SK-N-SH (cell line): ENCODE measurements around the gene HAUS7. TPM values are rescaled to one million over a fixed set of nuclear protein-coding genes. Genes with fewer than 3 reads are reported as not detected.

Source experiments
- CTCF ChIA-PET: fragments of 300-600, 350-600 bp; formaldehyde crosslinking; extraction: SDS; loops from one replicate; lab custom pipeline; 2021; lab: Yijun Ruan, JAX
- POLR2A ChIA-PET: fragments of 350-600 bp; sonication (Branson Sonifier 250); formaldehyde crosslinking; extraction: SDS; loops from one replicate; lab custom pipeline; 2020; ENCODE audit warnings: antibody characterized with exemption, inconsistent platforms; lab: Yijun Ruan, JAX
- DNase-seq: peaks from one replicate; pipeline ENCODE4 v3.0.0; 2012
- H2AFZ ChIP-seq: fragments of 200-600 bp; sonication (generic); 2 replicates; pipeline ENCODE4 v1.8.1; 2016; ENCODE audit warnings: antibody characterized with exemption, mild to moderate bottlenecking, low read depth
- H3F3A ChIP-seq: fragments of 200-600 bp; sonication (generic); replicated peaks from 2 replicates; pipeline ENCODE3; 2016; ENCODE audit warnings: antibody characterized with exemption, mild to moderate bottlenecking; ENCODE audit not compliant: insufficient read depth
- H3K27ac ChIP-seq, 2 experiments: fragments of 200-500 bp in 1 of 2; fragments of 200-600 bp in 1 of 2; sonication (Bioruptor generic) in 1 of 2; sonication (generic), shearing (Covaris generic) in 1 of 2; 2 replicates each; pipeline versions ENCODE4 v1.5.1 to v1.6.1; 2014 to 2016; ENCODE audit warnings: low read depth in 2 of 2, inconsistent platforms in 1 of 2, low read length in 1 of 2, mild to moderate bottlenecking in 1 of 2, mixed read lengths in 1 of 2
- H3K27me3 ChIP-seq: fragments of 200-600 bp; sonication (generic), shearing (Covaris generic); 2 replicates; pipeline ENCODE4 v1.6.1; 2016; ENCODE audit warnings: mixed run types; ENCODE audit not compliant: insufficient read depth
- H3K36me3 ChIP-seq, 2 experiments: fragments of 200-500 bp in 1 of 2; fragments of 200-600 bp in 1 of 2; sonication (Bioruptor generic) in 1 of 2; sonication (generic) in 1 of 2; replicated peaks in 1 of 2; 2 replicates each; pipeline versions ENCODE3 to v1.5.1; 2014 to 2016; ENCODE audit warnings: low read length in 1 of 2, mild to moderate bottlenecking in 1 of 2; ENCODE audit not compliant: insufficient read depth in 2 of 2, control insufficient read depth in 1 of 2
- H3K4me1 ChIP-seq, 2 experiments: fragments of 200-500 bp in 1 of 2; fragments of 200-600 bp in 1 of 2; sonication (Bioruptor generic) in 1 of 2; sonication (generic), shearing (Covaris generic) in 1 of 2; 2 replicates each; pipeline versions ENCODE4 v1.5.1 to v1.6.1; 2014 to 2016; ENCODE audit warnings: low read depth in 1 of 2, low read length in 1 of 2, mixed run types in 1 of 2; ENCODE audit not compliant: insufficient read depth in 2 of 2, control insufficient read depth in 1 of 2
- H3K4me2 ChIP-seq: fragments of 200-600 bp; sonication (generic), shearing (Covaris generic); 2 replicates; pipeline ENCODE4 v1.6.1; 2017; ENCODE audit warnings: mixed run types
- H3K4me3 ChIP-seq, 2 experiments: fragments of 200-500 bp in 1 of 2; fragments of 200-600 bp in 1 of 2; sonication (Bioruptor generic) in 1 of 2; sonication (generic), shearing (Covaris generic) in 1 of 2; 2 replicates each; pipeline versions ENCODE4 v1.5.1 to v1.8.1; 2014 to 2016; ENCODE audit warnings: low read depth in 2 of 2, inconsistent platforms in 1 of 2, low read length in 1 of 2, mild to moderate bottlenecking in 1 of 2, mixed read lengths in 1 of 2, moderate library complexity in 1 of 2
- H3K79me2 ChIP-seq: fragments of 200-600 bp; sonication (generic); 2 replicates; pipeline ENCODE4 v1.8.1; 2017; ENCODE audit warnings: mild to moderate bottlenecking; ENCODE audit not compliant: insufficient read depth
- H3K9ac ChIP-seq: fragments of 200-600 bp; sonication (generic); 2 replicates; pipeline ENCODE4 v1.6.1; 2017; ENCODE audit warnings: mixed run types
- H3K9me2 ChIP-seq: fragments of 200-600 bp; sonication (generic); 2 replicates; pipeline ENCODE4 v1.6.1; 2017; ENCODE audit warnings: mixed run types
- H3K9me3 ChIP-seq: fragments of 200-600 bp; sonication (generic); 2 replicates; pipeline ENCODE4 v1.6.1; 2017; ENCODE audit warnings: mixed run types, mild to moderate bottlenecking, moderate library complexity
- H4K20me1 ChIP-seq: fragments of 200-600 bp; sonication (generic); 2 replicates; pipeline ENCODE4 v1.6.1; 2017; ENCODE audit warnings: mild to moderate bottlenecking, mixed run types; ENCODE audit not compliant: insufficient read depth
- CTCF ChIP-seq: fragments of 200-600 bp; sonication (generic); IDR thresholded peaks from 2 replicates; pipeline ENCODE4 v1.6.1; 2017; ENCODE audit warnings: antibody characterized with exemption, mild to moderate bottlenecking, moderate library complexity
- ELF1 ChIP-seq: IDR thresholded peaks from 2 replicates; pipeline ENCODE4 v1.4.0; 2012
- FOSL2 ChIP-seq: IDR thresholded peaks from 2 replicates; pipeline ENCODE4 v1.4.0; 2012; ENCODE audit warnings: low read depth, mild to moderate bottlenecking, moderate library complexity, borderline replicate concordance
- MEF2A ChIP-seq: IDR thresholded peaks from 2 replicates; pipeline ENCODE4 v1.4.0; 2012; ENCODE audit warnings: low read depth, borderline replicate concordance
- MXI1 ChIP-seq: IDR thresholded peaks from 2 replicates; pipeline ENCODE4 v1.6.1; 2012; ENCODE audit warnings: mild to moderate bottlenecking, low read depth, low read length, improper control_type of control experiment
- RXRA ChIP-seq: IDR thresholded peaks from 2 replicates; pipeline ENCODE4 v1.4.0; 2012; ENCODE audit warnings: low read depth, mild to moderate bottlenecking, borderline replicate concordance
- SIN3A ChIP-seq: IDR thresholded peaks from 2 replicates; pipeline ENCODE4 v1.6.1; 2012; ENCODE audit warnings: low read depth, mild to moderate bottlenecking, low read length, moderate library complexity, borderline replicate concordance
- SMC3 ChIP-seq: IDR thresholded peaks from 2 replicates; pipeline ENCODE4 v1.6.1; 2012; ENCODE audit warnings: low read depth, low read length, improper control_type of control experiment
- TAF1 ChIP-seq: IDR thresholded peaks from 2 replicates; pipeline ENCODE4 v1.6.1; 2012; ENCODE audit warnings: low read depth, mild to moderate bottlenecking, low read length, moderate library complexity, borderline replicate concordance
- TCF12 ChIP-seq: IDR thresholded peaks from 2 replicates; pipeline ENCODE4 v1.4.0; 2012
- USF2 ChIP-seq: fragments of 150-350 bp; IDR thresholded peaks from 2 replicates; pipeline ENCODE4 v1.6.1; 2017; ENCODE audit warnings: antibody characterized with exemption, low read length, low read depth, borderline replicate concordance
- ZBTB33 ChIP-seq: IDR thresholded peaks from 2 replicates; pipeline ENCODE4 v1.4.0; 2012; ENCODE audit warnings: low read depth, borderline replicate concordance
- WGBS: methylation state at CpG from one replicate; pipeline ENCODE4 v1.1.6; 2017; ENCODE audit warnings: low lambda C conversion rate; 5-methylcytosine and 5-hydroxymethylcytosine counted together
- polyA plus RNA-seq, 3 experiments: library from polyadenylated mRNA; depleted of rRNA; stranded (reverse); fragments of >200 nt; gene quantifications; 2 replicates each; pipeline ENCODE4 v1.2.3, GENCODE V29; 2012

HAUS7 gene
- polyA plus RNA-seq, 1 of the 3 experiments (the other 2 are of a cell fraction): 39.7 TPM

GRCh38 chrX:153416781-153417450, 53.5 kb downstream of the HAUS7 start:
- Histone ChIP-seq H3K9ac (no peak overlapping the region), H3K9me3 (no peaks in the 10 kb centered on the region), H3K79me2 (no peaks in the 10 kb centered on the region)
- TF ChIP-seq SMC3 (no peak), TAF1 (no peak), SIN3A (no peak), MXI1 (no peak), FOSL2 (no peak), RXRA (no peak), ELF1 (no peak), ZBTB33 (no peak), MEF2A (no peak), CTCF (no peak), USF2 (no peak), TCF12 (no peak)
- TF ChIP-seq, all 33 proteins: peak for 0
- Histone ChIP-seq H3K4me3 (no peak overlapping the region), H3K36me3 (no peaks in the 10 kb centered on the region), H3K27ac (no peak overlapping the region), H3K9me2 (no peaks in the 10 kb centered on the region), H3K4me2 (no peak overlapping the region), H4K20me1 (no peaks in the 10 kb centered on the region), H3F3A (no peaks in the 10 kb centered on the region), H3K27me3 (peaks cover 1% of the 10 kb centered on the region; the same call in 1 of the 2 replicates), H3K4me1 (peaks cover 0 to 2% of the 10 kb centered on the region in 2 experiments; a peak in 1 of 4 replicates), H2AFZ (no peak overlapping the region)
- no peak for DNase-seq
- 34% methylated on average over 6 of the region's 12 CpGs for WGBS
- ChIA-PET CTCF (no interaction called here), POLR2A (no interaction called here)
